Cerebellar cortex (tissue), 1 donor: ENCODE results near the gene THOC6.

Source experiments
- DNase-seq: peaks from one replicate; pipeline ENCODE4 v3.0.0-alpha.2; 2015; ENCODE audit warnings: low spot score

The THOC6 gene

DNA sequence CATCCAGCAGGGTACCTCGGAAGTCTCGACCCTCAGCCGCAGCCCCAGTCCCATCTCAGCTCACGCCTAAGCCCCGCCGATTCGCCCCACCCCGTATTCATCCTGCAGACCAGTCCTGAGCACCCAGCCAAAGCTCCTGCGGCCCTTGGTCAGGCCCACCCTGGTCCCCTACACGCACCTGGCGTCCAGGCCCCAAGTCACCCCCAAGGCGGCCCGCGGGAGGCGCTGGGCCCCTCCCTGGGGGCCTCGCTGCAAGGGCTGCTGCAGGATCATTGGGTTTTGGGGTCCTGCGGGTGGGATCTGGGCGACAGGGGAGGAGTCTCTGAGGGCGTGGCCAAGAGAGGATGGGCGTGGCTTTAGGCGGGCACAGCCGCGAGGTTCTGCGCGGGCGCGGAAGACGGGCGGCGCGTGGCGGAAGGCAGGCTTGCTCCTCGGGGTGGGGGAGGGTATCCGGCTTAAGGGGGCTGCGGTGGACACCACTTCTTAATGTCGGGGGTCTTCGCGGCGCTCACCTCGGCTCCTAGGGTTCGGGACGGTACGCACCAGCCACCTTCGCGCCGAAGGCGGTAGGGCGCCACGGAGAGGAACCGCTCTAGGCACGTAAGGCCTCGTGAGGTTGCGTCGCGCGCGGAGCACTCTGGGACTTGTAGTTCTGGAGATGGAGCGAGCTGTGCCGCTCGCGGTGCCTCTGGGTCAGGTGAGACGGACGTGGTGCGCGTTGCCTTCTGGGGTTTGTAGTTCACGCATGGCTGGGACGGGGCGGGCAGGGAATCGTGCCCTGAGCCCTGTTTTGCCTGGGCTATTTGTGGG, at the start of gene THOC6, which contains the start of gene HCFC1R1:
Gene THOC6, plus strand, starts transcription at position 367 of the 810 bp plus-strand sequence. Its CDS starts 292 bp downstream, at position 659.
Gene HCFC1R1, minus strand, starts transcription at position 274 of the 810 bp plus-strand sequence. Its CDS starts 1 bp downstream, at position 273.
- DNase-seq, result peak; percentile 99

- DNase-seq, result no peak
These were observed 49.3 kb upstream of the THOC6 start for GRCh38 chr16:2974319-2975056.

- DNase-seq, result no peak
These were observed 48.6 kb upstream of the THOC6 start for GRCh38 chr16:2975161-2975795.

DNA sequence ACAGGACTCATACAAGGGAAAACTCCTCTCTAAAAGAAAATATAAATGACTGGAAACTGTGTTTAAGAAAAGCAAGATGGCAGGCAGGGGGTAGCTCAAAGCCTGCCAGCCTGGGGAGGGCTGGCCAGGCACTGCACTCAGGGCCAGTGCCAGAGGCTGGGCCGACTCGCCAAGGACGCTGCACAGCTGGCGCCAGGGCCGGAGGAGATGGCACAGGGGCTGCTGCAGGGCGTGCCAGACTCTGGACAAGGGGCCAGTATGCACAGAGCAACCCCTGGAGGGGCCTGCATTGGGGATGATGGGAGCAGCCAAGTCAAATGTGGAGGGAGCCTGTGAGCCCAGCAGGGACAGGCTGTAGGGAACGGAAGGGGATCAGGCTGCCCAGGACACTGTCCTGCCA, 47.6 kb upstream of the THOC6 start:
- no peak for DNase-seq

DNA sequence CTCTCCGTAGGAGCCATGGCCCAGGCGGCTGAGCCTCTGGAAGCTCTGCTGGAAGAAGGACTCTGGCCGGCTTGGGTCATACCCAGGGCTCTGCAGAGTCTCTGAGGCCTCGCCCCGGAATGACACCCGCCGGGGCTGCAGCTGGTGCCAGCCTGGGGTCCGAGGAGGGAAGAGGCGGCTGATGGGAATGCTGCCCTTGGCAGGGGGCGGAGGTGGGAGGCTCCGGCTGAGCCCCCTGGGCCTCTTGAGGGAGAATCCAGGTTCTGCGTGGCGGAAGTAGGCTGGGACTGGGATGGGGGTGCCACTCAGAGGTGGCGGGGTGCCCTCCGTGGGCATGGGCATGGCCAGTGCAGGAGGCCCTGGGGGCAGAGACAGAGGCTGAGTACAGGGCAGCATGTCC, 47.2 kb upstream of the THOC6 start:
- DNase-seq, result no peak

GRCh38 chr16:2977440-2977839, 46.4 kb upstream of the THOC6 start:
- no peak for DNase-seq

- no peak for DNase-seq
These were observed 44.1 kb upstream of the THOC6 start for GRCh38 chr16:2979669-2980226.

GRCh38 chr16:2980227-2981176, 43.3 kb upstream of the THOC6 start, which contains the start of gene PKMYT1:
Gene PKMYT1 (minus strand): TSS chr16:2980446. CDS start chr16:2979657, 789 bp downstream.
- DNase-seq, result peak; percentile 82

DNA sequence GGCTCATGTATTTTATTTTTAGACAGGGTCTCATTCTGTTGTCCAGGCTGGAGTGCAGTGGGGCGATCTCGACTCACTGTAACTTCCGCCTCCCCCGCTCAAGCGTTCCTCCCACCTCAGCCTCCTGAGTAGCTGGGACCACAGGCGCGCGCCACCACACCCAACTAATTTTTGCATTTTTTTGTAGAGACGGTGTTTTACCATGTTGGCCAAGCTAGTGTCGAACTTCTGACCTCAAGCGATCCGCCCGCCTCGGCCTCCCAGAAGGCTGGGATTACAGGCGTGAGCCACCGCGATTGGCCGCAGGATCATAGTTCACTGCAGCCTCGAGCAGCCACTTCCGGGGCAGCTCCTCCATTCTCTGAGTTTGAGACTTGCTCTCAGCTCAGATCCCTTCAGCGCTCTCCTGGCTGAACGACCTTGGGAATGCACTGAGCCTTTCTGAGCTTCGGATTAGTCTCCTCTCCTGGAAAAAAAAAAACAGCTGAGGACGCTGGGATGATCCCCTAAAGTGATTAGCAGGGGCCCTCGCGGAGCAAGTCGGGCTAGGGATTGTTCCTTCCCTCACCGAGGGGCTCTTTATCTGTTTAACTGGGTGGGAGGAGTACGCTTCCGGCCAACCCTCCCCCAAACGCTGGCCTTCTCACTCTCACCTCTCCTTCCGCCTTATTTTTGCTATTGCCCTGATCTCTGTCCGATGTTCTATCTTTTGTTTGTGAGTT, 42.5 kb upstream of the THOC6 start:
- no peak for DNase-seq

- no peak for DNase-seq
These were observed 42.0 kb upstream of the THOC6 start for GRCh38 chr16:2981899-2982250.

- DNase-seq, result no peak
These were observed 41.4 kb upstream of the THOC6 start for GRCh38 chr16:2982402-2982801.

DNA sequence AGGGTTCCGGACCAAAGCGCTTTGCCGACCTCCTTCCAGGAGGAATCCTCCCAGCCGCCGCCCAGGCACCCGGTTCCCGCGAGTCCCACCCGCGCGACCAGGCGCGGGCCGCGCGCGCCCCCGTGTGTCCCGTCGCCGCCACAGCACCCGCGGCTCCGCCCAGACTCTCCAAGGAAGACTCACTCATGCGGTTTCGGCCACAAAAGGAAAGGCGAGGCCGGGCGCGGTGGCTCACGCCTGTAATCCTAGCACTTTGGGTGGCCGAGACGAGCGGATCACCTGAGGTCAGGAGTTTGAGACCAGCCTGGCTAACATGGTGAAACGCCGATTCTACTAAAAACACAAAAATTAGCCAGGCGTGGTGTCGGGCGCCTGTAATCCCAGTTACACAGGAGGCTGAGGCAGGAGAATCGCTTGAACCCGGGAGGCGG, 40.1 kb upstream of the THOC6 start:
- DNase-seq, result peak; percentile 74

DNA sequence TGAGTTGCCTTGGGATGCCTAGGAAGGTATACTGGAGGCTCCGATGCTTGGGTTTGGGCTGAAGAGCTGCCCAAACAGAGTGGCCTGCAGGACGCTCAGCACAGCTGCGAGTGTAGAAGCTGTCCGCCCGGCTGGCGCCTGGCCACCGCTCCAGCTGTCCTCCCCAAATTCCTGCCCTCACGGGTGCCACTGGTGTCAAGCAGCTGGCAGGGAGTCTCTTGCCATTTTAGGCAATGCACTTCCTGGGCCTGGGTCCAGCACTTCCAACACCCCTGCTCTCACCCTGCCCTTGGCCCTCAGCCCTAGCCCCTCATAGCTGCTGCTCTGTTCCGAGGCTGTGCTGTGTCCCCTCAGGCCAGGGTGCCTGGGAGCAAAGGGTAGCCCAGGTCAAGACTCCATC, 38.4 kb upstream of the THOC6 start:
- DNase-seq, result no peak

DNA sequence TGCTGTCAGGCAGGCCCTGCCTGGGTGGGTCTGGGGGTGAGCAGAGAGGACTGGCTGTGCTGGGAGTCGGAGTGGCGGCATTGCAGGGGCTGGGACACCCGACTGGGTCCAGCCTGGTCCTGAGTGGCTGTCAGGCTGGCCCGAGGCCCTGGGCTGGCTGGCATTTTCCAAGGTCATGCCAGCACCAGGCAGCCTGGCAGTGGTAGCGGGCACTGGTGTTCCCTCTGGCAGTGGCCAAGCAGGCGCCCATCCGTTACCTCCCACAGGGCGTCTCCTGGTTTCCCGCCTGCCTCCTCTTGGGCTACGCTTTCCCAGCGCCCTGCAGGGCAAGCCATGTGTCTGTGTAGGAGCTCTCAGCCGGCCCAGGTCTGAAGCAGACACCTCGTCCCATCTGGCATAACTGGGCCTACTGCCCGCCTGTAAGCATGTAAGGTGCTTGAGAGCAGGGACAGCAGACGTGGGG, 37.9 kb upstream of the THOC6 start:
- peak; percentile 94 for DNase-seq

GRCh38 chr16:2986623-2987188, 37.1 kb upstream of the THOC6 start:
- DNase-seq, result no peak

- DNase-seq, result no peak
These were observed 36.5 kb upstream of the THOC6 start for GRCh38 chr16:2987286-2987685.

DNA sequence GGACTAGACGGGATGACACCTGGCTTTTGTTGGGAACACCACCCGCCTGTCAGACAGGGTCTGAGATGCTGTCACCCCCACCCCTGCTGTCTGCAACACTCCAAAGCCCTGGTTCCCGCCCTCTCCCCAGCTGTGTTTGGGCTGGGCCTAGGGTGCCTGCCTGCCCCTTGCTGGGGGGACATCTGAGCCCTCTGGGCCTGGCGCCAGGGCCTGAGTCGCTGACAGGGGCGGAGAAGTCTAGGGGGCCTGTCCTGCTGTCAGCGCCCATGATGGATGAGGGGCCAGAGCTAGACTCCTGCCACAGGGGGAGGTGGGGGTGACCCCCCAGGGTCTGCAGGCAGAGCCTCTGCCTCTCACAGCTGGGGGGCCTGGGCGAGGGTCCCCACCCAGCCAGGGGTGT, 36.0 kb upstream of the THOC6 start:
- DNase-seq, result no peak

DNA sequence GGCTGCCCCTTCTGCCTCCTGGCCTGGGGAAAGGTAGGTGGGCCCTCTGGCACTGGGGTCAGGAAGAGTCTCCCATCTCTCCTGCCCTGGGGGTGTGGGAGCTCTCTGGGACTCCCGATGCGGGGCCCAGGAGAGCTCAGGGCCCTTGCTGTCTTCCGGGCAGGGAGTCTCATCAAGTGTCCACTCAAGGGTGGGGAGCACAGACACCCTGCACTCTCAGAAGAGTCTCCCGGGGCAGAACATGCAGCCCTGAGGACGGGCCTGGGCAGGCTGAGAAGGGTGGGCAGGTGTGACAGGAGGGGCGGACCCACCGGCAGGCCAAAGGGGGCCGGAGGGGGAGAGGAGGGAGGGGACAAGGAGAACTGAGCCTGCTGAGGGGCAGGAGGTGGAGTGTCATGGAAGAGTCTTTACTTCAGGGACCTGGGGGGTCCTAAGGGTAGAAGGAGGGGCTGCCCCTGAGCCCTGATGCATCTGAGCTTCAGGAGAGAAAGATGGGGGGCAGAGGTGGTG, 35.2 kb upstream of the THOC6 start:
- DNase-seq, result no peak

GRCh38 chr16:2990891-2991290, 32.9 kb upstream of the THOC6 start:
- no peak for DNase-seq
